Spleen (tissue), 11 donors: ENCODE measurements around the gene SMOC1. TPM values are rescaled to one million over a fixed set of nuclear protein-coding genes. Genes with fewer than 3 reads are reported as not detected.

Experiments
- DNase-seq: peaks from one replicate; pipeline ENCODE4 v3.0.0-alpha.2; 2020
- H3K27ac ChIP-seq, 8 donors: fragments of 200-600 bp; sonication (generic) in 7 of 8; 1 replicate in 4 of 8; 2 replicates in 4 of 8; pipeline versions ENCODE4 v1.5.0 to v1.8.0; 2016 to 2021; ENCODE audit warnings: inconsistent platforms in 4 of 8, mild to moderate bottlenecking in 4 of 8, moderate library complexity in 1 of 8
- H3K27me3 ChIP-seq, 7 donors: fragments of 200-600 bp; sonication (generic) in 6 of 7; replicated peaks in 1 of 7; 1 replicate in 4 of 7; 2 replicates in 3 of 7; pipeline versions ENCODE4 v1.5.0 to v1.8.0; 2016 to 2021; ENCODE audit warnings: inconsistent platforms in 3 of 7, mild to moderate bottlenecking in 1 of 7
- H3K36me3 ChIP-seq, 6 donors: fragments of 200-600 bp; sonication (generic) in 5 of 6; 1 replicate in 4 of 6; 2 replicates in 2 of 6; pipeline versions ENCODE4 v1.5.0 to v1.8.0; 2016 to 2021; ENCODE audit warnings: inconsistent platforms in 2 of 6
- H3K4me1 ChIP-seq, 6 donors: fragments of 200-600 bp; sonication (generic) in 5 of 6; 1 replicate in 3 of 6; 2 replicates in 3 of 6; pipeline versions ENCODE4 v1.5.0 to v1.8.0; 2016 to 2021; ENCODE audit warnings: inconsistent platforms in 3 of 6
- H3K4me3 ChIP-seq, 8 donors: fragments of 200-600 bp; sonication (generic) in 7 of 8; 1 replicate in 4 of 8; 2 replicates in 4 of 8; pipeline versions ENCODE4 v1.5.0 to v1.8.0; 2016 to 2021; ENCODE audit warnings: inconsistent platforms in 4 of 8, mild to moderate bottlenecking in 4 of 8, moderate library complexity in 2 of 8
- H3K9me3 ChIP-seq, 8 donors: fragments of 200-600 bp; sonication (generic) in 7 of 8; 1 replicate in 4 of 8; 2 replicates in 4 of 8; pipeline versions ENCODE4 v1.5.0 to v1.8.0; 2016 to 2021; ENCODE audit warnings: inconsistent platforms in 4 of 8
- POLR2A ChIP-seq, 3 donors: fragments of 450-650 bp; IDR thresholded peaks; one replicate each; pipeline ENCODE4 v1.5.1; 2017; ENCODE audit warnings: antibody characterized with exemption in 3 of 3, mild to moderate bottlenecking in 1 of 3
- POLR2AphosphoS5 ChIP-seq, 3 donors: sonication (generic); formaldehyde crosslinking; IDR thresholded peaks; one replicate each; pipeline ENCODE4 v1.5.1; 2017; ENCODE audit warnings: antibody characterized with exemption in 3 of 3
- WGBS, 5 donors: extraction: QIAGEN DNeasy Blood & Tissue Kit in 3 of 5; methylation state at CpG; one replicate each; pipeline versions ENCODE4 v1.1.5 to v1.1.7; 2013 to 2018; 5-methylcytosine and 5-hydroxymethylcytosine counted together
- intact Hi-C: fragments of 100-400 bp; cut with DNase I; formaldehyde crosslinking; loops from one replicate; pipeline ENCODE4 v1.15.0; 2023; ENCODE audit warnings: low total_unique reads
- polyA plus RNA-seq, 3 donors: library from polyadenylated mRNA; stranded (reverse); fragments of 200-250 nt; gene quantifications; one replicate each; pipeline ENCODE4 v1.2.1, GENCODE V29; 2013
- total RNA-seq, 7 donors: library from RNA; depleted of rRNA in 3 of 7; stranded (reverse); fragments of >200 nt in 3 of 7; fragmentation: NEBNext Ultra II Directional in 4 of 7; extraction: Animal tissue kit (Norgen Biotek cat#: 25700) in 4 of 7; gene quantifications; one replicate each; pipeline versions ENCODE4 v1.1.0 to v1.2.1, GENCODE V29; 2016 to 2021
- TF ChIP-seq, protein P1 (sequence below), 11 experiments: fragments of 200-600 bp in 7 of 11; fragments of 450-650 bp in 4 of 11; sonication (generic) in 4 of 11; IDR thresholded peaks in 8 of 11; conservative IDR thresholded peaks in 3 of 11; 1 replicate in 7 of 11; 2 replicates in 4 of 11; pipeline versions ENCODE4 v1.4.0 to v1.8.0; 2016 to 2021; ENCODE audit warnings: antibody characterized with exemption in 11 of 11, inconsistent platforms in 4 of 11, mild to moderate bottlenecking in 1 of 11
- donor health status: healthy with polysubstance abuse.
- donor health status: DM: no; HTN: no; CAD: no; lungs with moderate emphysema.
- donor health status: DM: no; HTN: no; CAD: no.
- donor health status: Bipolar disorder and iron deficiency.
- donor health status: healthy.
- donor health status: DM: no; HTN: no; CAD: no.
- donor health status: DM: yes; HTN: yes; CAD: no.

Gene SMOC1
- total and polyA plus RNA-seq, 10 donors, result 6.1 to 108 (median 29.6) TPM

DNA sequence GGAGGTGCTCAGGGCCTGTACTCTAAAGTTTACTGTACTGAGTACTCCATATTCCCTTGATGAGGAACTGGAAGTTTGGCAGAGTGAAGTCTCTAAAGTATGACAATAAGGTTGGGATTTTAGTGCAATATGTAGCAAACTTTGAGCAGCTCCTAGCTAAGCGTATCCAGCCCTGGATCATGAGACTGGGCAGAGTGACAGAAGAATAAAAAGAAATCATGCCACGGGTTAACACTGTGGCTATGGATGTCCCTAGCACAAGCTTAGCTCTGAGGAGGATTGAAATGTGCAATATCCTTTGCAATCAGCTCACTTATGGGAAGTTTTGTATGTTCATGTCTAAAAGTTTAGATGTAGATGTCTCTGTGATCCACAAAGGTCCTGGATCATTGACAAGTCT is 114.1 kb downstream of the SMOC1 start:
- DNase-seq, result no peak
- no peaks in the 10 kb centered on the region for H3K36me3 ChIP-seq

DNA sequence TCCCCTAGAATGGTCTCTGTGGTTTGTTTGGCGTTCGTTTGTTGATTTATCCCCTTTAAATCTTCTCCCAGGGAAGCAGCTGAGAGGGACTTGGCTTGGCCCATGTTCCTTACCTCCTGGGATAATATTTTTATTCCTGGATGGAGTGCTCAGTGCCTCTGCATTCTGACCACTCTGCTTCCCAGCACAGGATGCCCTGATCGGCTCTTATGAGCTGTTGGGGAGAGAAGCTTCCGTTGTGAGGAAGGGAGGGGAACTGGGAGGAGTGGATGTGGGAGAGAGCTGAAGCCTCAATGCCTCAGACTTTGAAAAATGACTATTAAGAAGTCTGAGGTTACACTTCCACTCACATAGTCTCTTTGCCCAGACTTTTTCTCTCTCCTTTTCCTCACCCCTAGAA is 114.8 kb downstream of the SMOC1 start:
- TF ChIP-seq POLR2AphosphoS5 (IDR thresholded peaks at IDR 0.05) (no peak), POLR2A (IDR thresholded peaks at IDR 0.05) (no peak)
- TF ChIP-seq, protein P1, sequence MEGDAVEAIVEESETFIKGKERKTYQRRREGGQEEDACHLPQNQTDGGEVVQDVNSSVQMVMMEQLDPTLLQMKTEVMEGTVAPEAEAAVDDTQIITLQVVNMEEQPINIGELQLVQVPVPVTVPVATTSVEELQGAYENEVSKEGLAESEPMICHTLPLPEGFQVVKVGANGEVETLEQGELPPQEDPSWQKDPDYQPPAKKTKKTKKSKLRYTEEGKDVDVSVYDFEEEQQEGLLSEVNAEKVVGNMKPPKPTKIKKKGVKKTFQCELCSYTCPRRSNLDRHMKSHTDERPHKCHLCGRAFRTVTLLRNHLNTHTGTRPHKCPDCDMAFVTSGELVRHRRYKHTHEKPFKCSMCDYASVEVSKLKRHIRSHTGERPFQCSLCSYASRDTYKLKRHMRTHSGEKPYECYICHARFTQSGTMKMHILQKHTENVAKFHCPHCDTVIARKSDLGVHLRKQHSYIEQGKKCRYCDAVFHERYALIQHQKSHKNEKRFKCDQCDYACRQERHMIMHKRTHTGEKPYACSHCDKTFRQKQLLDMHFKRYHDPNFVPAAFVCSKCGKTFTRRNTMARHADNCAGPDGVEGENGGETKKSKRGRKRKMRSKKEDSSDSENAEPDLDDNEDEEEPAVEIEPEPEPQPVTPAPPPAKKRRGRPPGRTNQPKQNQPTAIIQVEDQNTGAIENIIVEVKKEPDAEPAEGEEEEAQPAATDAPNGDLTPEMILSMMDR (IDR thresholded peaks at IDR 0.05 in 8 of 11, conservative IDR thresholded peaks at IDR 0.05 in 3 of 11), result no peak
- Histone ChIP-seq H3K36me3 (no peaks in the 10 kb centered on the region), H3K27me3 (peaks cover 0 to 17% (median 0%) of the 10 kb centered on the region in 7 donors), H3K27ac (no peak overlapping the region), H3K4me1 (no peaks in the 10 kb centered on the region), H3K9me3 (no peaks in the 10 kb centered on the region), H3K4me3 (no peak overlapping the region)
- WGBS, 5 donors, result 35 to 49% (median 35%) methylated on average over 4 of the region's 4 CpGs
- intact Hi-C loops, result no loop called here
- no peak for DNase-seq

More for the DNA sequence above, 114.1 kb downstream of the SMOC1 start:
- no peak overlapping the region for H3K4me3 ChIP-seq
- no peaks in the 10 kb centered on the region for H3K4me1 ChIP-seq
- WGBS, 5 donors, result 78 to 90% (median 85%) methylated on average over 2 of the region's 2 CpGs
- H3K9me3 ChIP-seq, result no peaks in the 10 kb centered on the region
- H3K27me3 ChIP-seq, result peaks cover 0 to 17% (median 0%) of the 10 kb centered on the region in 7 donors
- intact Hi-C loops, result no loop called here
- TF ChIP-seq POLR2A (IDR thresholded peaks at IDR 0.05) (no peak), POLR2AphosphoS5 (IDR thresholded peaks at IDR 0.05) (no peak)
- TF ChIP-seq, protein P1 (IDR thresholded peaks at IDR 0.05 in 8 of 11, conservative IDR thresholded peaks at IDR 0.05 in 3 of 11), result no peak
- H3K27ac ChIP-seq, result no peak overlapping the region

GRCh38 chr14:69996216-69996615 is 117.0 kb downstream of the SMOC1 start:
- intact Hi-C loops, result no loop called here
- Histone ChIP-seq H3K9me3 (no peaks in the 10 kb centered on the region), H3K27me3 (peaks cover 0 to 17% (median 0%) of the 10 kb centered on the region in 7 donors), H3K27ac (no peak overlapping the region), H3K4me3 (no peak overlapping the region), H3K36me3 (no peaks in the 10 kb centered on the region), H3K4me1 (no peaks in the 10 kb centered on the region)
- TF ChIP-seq POLR2AphosphoS5 (IDR thresholded peaks at IDR 0.05) (no peak), POLR2A (IDR thresholded peaks at IDR 0.05) (no peak)
- TF ChIP-seq, protein P1 (IDR thresholded peaks at IDR 0.05 in 8 of 11, conservative IDR thresholded peaks at IDR 0.05 in 3 of 11), result no peak
- WGBS, 5 donors, result 91 to 100% (median 97%) methylated on average over 1 of the region's 1 CpG
- no peak for DNase-seq

GRCh38 chr14:69997849-69998248 is 118.6 kb downstream of the SMOC1 start:
- H3K36me3 ChIP-seq, result no peaks in the 10 kb centered on the region
- H3K9me3 ChIP-seq, result no peaks in the 10 kb centered on the region
- TF ChIP-seq POLR2AphosphoS5 (IDR thresholded peaks at IDR 0.05), result no peak
- TF ChIP-seq, protein P1 (IDR thresholded peaks at IDR 0.05 in 8 of 11, conservative IDR thresholded peaks at IDR 0.05 in 3 of 11), result no peak
- H3K27me3 ChIP-seq, result peaks cover 0 to 13% (median 0%) of the 10 kb centered on the region in 7 donors
- H3K4me3 ChIP-seq, result no peak overlapping the region
- no peak for DNase-seq
- H3K4me1 ChIP-seq, result no peaks in the 10 kb centered on the region
- WGBS, 5 donors, result 86 to 90% (median 88%) methylated on average over 5 of the region's 5 CpGs
- intact Hi-C loops, result no loop called here
- H3K27ac ChIP-seq, result no peak overlapping the region
